Esophagus muscularis mucosa (tissue), 4 donors: Measurements from ENCODE around the gene EXOC8. TPM values are rescaled to one million over a fixed set of nuclear protein-coding genes. Genes with fewer than 3 reads are reported as not detected.
A peak's percentile ranks its signal among the peaks of the same experiment; 100 is the strongest.

Source experiments
- DNase-seq: peaks from one replicate; pipeline ENCODE4 v3.0.0-alpha.2; 2017; ENCODE audit errors: extremely low spot score
- H3K27ac ChIP-seq, 4 donors: fragments of 200-600 bp; sonication (generic); replicated peaks in 1 of 4; 1 replicate in 3 of 4; 2 replicates in 1 of 4; pipeline ENCODE4 v1.5.1; 2016 to 2019; ENCODE audit warnings: mild to moderate bottlenecking in 1 of 4
- H3K27me3 ChIP-seq, 4 donors: fragments of 200-600 bp; sonication (generic); one replicate each; pipeline versions ENCODE4 v1.5.1 to v1.6.0; 2016 to 2019
- H3K36me3 ChIP-seq, 4 donors: fragments of 200-600 bp; sonication (generic); one replicate each; pipeline ENCODE4 v1.5.1; 2016 to 2019
- H3K4me1 ChIP-seq, 4 donors: fragments of 200-600 bp; sonication (generic); one replicate each; pipeline ENCODE4 v1.5.1; 2016 to 2019
- H3K4me3 ChIP-seq, 4 donors: fragments of 200-600 bp; sonication (generic); 1 replicate in 2 of 4; 2 replicates in 2 of 4; pipeline ENCODE4 v1.5.1; 2016 to 2019; ENCODE audit warnings: mild to moderate bottlenecking in 4 of 4, moderate library complexity in 1 of 4
- H3K9me3 ChIP-seq, 4 donors: fragments of 200-600 bp; sonication (generic); 1 replicate in 3 of 4; 2 replicates in 1 of 4; pipeline ENCODE4 v1.5.1; 2016 to 2019
- EP300 ChIP-seq: sonication (generic); formaldehyde crosslinking; IDR thresholded peaks from one replicate; pipeline ENCODE4 v1.6.1; 2017; ENCODE audit warnings: antibody characterized with exemption
- POLR2A ChIP-seq: fragments of 450-650 bp; IDR thresholded peaks from one replicate; pipeline ENCODE4 v1.6.1; 2017; ENCODE audit warnings: antibody characterized with exemption, moderate library complexity, mild to moderate bottlenecking, low read depth
- POLR2AphosphoS5 ChIP-seq, 2 donors: sonication (generic); formaldehyde crosslinking; IDR thresholded peaks; one replicate each; pipeline ENCODE4 v1.6.1; 2017; ENCODE audit warnings: antibody characterized with exemption in 2 of 2
- WGBS: methylation state at CpG from one replicate; pipeline ENCODE4 v1.1.5; 2018; 5-methylcytosine and 5-hydroxymethylcytosine counted together
- intact Hi-C: fragments of 100-400 bp; cut with DNase I; formaldehyde crosslinking; loops from one replicate; pipeline ENCODE4 v1.15.1; 2023
- total RNA-seq, 4 donors: library from RNA; depleted of rRNA; stranded (reverse); fragments of >200 nt; gene quantifications; one replicate each; pipeline versions ENCODE4 v1.1.0 to v1.2.1, GENCODE V29; 2016
- TF ChIP-seq, protein P1 (sequence below), 3 experiments: fragments of 200-600 bp in 2 of 3; fragments of 450-650 bp in 1 of 3; sonication (generic) in 2 of 3; IDR thresholded peaks; one replicate each; pipeline ENCODE4 v1.5.1; 2017 to 2019; ENCODE audit warnings: antibody characterized with exemption in 3 of 3, mild to moderate bottlenecking in 2 of 3, moderate library complexity in 1 of 3

EXOC8 gene
- total RNA-seq, 4 donors from 2014 or later: 13.0 to 15.4 (median 14.3) TPM

DNA sequence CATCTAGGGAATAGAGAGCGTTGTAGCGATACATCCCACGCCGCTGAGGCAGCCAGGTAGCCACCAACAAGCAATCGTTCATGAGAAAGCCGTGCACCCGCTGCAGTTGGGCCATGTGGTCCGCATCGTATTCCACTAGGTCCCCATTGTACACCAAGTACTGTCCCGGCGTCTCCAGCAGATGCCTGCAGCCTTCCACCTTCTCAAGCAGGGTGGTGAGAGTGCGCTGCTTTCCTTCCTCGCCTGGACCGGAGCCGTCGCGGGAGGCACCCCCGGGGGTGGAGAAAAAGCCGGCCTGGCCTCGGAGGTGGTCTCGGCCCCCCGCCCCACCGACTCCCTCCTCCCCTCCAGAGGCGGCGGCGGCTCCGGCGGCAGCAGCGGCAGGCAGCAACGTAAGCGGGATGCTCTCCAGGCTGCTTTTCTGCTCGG, 595 bp downstream of the EXOC8 start:
- intact Hi-C loops: loop anchor here (5.0 kb wide), 1 partner anchor 95 kb away; the partner anchor contains the start of gene GNPAT
- no peaks in the 10 kb centered on the region for H3K27me3 ChIP-seq
- TF ChIP-seq POLR2AphosphoS5 (IDR thresholded peaks at IDR 0.05): no peak
- TF ChIP-seq, protein P1, sequence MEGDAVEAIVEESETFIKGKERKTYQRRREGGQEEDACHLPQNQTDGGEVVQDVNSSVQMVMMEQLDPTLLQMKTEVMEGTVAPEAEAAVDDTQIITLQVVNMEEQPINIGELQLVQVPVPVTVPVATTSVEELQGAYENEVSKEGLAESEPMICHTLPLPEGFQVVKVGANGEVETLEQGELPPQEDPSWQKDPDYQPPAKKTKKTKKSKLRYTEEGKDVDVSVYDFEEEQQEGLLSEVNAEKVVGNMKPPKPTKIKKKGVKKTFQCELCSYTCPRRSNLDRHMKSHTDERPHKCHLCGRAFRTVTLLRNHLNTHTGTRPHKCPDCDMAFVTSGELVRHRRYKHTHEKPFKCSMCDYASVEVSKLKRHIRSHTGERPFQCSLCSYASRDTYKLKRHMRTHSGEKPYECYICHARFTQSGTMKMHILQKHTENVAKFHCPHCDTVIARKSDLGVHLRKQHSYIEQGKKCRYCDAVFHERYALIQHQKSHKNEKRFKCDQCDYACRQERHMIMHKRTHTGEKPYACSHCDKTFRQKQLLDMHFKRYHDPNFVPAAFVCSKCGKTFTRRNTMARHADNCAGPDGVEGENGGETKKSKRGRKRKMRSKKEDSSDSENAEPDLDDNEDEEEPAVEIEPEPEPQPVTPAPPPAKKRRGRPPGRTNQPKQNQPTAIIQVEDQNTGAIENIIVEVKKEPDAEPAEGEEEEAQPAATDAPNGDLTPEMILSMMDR (IDR thresholded peaks at IDR 0.05): no peak
- no peak for TF ChIP-seq POLR2A
- TF ChIP-seq EP300: no peak
- H3K36me3 ChIP-seq: peaks cover 0 to 15% (median 4%) of the 10 kb centered on the region in 4 donors
- H3K4me1 ChIP-seq: peaks cover 50 to 69% (median 63%) of the 10 kb centered on the region in 4 donors
- no peak for DNase-seq
- peak overlapping the region; percentile 90 to 97 (median 95) for H3K27ac ChIP-seq
- WGBS: 3% methylated on average over 6 of the region's 32 CpGs
- peak overlapping the region; percentile 58 to 94 (median 80) for H3K4me3 ChIP-seq
- H3K9me3 ChIP-seq: no peaks in the 10 kb centered on the region

DNA sequence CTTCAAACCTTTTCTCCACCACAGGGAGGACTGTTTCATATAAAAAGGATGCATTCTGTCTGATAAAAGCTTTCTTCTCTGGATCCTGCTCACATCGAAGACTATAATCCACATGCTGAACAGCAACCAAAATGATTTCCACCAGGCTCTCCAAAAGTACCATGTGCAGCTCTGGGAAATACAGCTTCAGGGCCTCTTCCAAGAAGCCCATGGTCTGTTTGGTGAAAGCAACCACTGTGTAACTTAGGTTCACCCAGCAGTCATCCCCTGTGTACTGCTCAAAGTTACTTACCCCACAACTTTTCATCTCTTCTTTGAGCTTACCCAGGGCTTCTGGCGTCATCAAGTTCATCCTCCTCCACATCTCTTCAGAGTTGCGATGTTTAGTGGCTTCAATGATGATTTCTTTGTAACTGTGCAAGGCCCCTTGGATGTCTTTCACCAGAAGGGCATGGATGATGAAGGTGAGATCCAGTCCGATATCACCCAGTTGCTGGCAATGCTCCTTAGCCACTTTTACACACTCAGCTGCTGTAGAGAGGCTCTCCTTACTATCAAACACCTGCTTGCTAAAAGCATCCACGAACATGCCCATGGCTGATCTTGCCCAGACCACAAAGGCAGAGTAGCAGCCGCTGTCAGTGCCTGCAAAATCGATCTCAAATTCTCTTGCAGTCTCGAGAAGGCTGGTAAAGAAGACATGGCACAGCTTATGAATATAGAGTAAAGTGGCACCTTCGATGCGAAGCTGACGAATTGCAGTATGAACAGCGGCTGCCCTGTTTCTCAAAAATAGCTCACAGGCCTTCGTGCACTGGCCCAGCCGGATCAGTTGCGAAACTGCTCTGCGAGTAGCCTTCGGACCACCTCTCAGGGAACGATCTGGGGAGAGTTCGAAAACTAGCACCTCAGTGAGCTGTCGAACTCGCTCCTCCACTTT, 1.7 kb downstream of the EXOC8 start:
- TF ChIP-seq POLR2A (no peak), EP300 (no peak), POLR2AphosphoS5 (IDR thresholded peaks at IDR 0.05) (no peak)
- TF ChIP-seq, protein P1 (IDR thresholded peaks at IDR 0.05): no peak
- 73% methylated on average over 21 of the region's 21 CpGs for WGBS
- peaks cover 0 to 11% (median 5%) of the 10 kb centered on the region in 4 donors for H3K36me3 ChIP-seq
- H3K4me1 ChIP-seq: peaks cover 50 to 69% (median 63%) of the 10 kb centered on the region in 4 donors
- no peak for DNase-seq
- peak overlapping the region; percentile 58 to 94 (median 80) for H3K4me3 ChIP-seq
- intact Hi-C loops: loop anchor here (5.0 kb wide), 1 partner anchor 94 kb away; the partner anchor contains the start of gene GNPAT
- H3K27ac ChIP-seq: peak overlapping the region in 2 of 4 donors; percentile 96 to 97
- no peaks in the 10 kb centered on the region for H3K27me3 ChIP-seq
- H3K9me3 ChIP-seq: no peaks in the 10 kb centered on the region

DNA sequence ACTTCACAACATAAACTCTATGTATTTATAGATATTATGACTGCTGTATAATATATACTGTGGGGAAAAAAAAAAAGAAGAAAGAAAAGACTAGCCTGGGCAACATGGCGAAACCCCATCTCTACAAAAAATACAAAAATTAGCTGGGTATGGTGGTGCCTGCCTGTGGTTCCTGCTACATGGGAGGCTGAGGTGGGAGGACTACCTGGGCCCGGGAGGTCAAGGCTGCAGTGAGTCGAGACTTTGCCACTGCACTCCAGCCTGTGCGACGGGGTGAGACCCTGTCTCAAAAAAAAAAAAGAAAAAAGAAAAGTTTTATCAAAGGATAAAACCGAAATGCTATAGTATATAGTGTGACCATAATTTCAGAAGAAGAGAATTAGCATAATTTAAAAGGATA, 2.7 kb downstream of the EXOC8 start:
- H3K27me3 ChIP-seq: no peaks in the 10 kb centered on the region
- H3K4me1 ChIP-seq: peaks cover 50 to 64% (median 58%) of the 10 kb centered on the region in 4 donors
- H3K9me3 ChIP-seq: no peaks in the 10 kb centered on the region
- 88% methylated on average over 6 of the region's 6 CpGs for WGBS
- H3K27ac ChIP-seq: no peak overlapping the region
- no peak for DNase-seq
- intact Hi-C loops: loop anchor here (5.0 kb wide), 1 partner anchor 93 kb away; the partner anchor contains the start of gene GNPAT
- H3K4me3 ChIP-seq: peak overlapping the region; percentile 58 to 94 (median 80)
- TF ChIP-seq POLR2A (no peak), EP300 (no peak), POLR2AphosphoS5 (IDR thresholded peaks at IDR 0.05) (no peak)
- peaks cover 0 to 10% (median 2%) of the 10 kb centered on the region in 4 donors for H3K36me3 ChIP-seq

DNA sequence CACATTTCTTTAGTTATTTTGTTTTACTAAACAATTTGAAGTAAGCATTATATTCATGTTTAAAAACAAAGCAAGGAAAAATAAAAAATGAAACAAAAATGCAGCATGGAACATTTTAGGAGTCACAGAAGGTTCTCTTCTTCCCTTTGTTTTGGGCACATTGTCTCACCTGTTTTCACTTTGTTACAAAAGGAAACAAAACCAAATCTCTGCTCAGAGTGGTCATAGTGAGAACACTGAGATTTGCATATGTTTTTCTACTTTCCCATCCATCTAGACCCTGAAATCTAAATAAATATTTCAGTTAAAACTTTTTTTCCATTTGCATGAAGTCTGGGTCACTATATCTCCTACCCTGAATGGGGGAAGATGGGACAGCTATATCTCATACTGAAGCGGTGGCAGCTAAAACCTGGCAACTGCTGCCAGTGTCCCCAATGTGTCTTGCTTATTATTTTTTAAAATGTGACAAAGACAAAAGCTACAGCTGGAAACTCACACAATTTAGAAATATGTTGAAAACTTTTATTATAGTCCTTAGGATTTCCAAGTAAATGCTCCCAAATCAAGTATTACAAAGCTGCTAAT, 3.5 kb downstream of the EXOC8 start:
- 85% methylated on average over 1 of the region's 1 CpG for WGBS
- Histone ChIP-seq H3K27me3 (no peaks in the 10 kb centered on the region), H3K36me3 (peaks cover 0 to 10% (median 2%) of the 10 kb centered on the region in 4 donors), H3K4me3 (peak overlapping the region; percentile 58 to 94 (median 80)), H3K9me3 (no peaks in the 10 kb centered on the region), H3K27ac (no peak overlapping the region), H3K4me1 (peaks cover 44 to 57% (median 50%) of the 10 kb centered on the region in 4 donors)
- intact Hi-C loops: no loop called here
- DNase-seq: no peak
- TF ChIP-seq POLR2AphosphoS5 (IDR thresholded peaks at IDR 0.05): no peak

DNA sequence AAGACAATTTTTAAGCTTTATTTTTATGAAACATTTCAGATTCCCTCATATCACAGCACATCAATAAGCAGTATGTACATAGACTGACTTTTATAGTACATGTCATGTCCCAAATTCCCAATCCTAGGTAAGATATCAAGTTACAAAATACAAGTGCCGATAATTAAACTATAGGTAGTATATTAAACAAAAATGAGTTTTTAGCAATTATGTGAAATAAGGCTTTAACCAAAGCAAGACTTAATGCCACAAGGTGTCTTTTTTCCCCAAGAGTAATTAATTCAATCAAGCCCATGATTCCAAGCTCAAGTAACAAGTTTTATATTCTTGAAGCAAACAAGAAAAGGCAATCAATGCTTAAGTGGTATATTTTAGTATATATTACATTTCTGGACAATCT, 4.9 kb downstream of the EXOC8 start:
- 94% methylated on average over 1 of the region's 1 CpG for WGBS
- intact Hi-C loops: no loop called here
- Histone ChIP-seq H3K27ac (no peak overlapping the region), H3K4me1 (peaks cover 41 to 49% (median 45%) of the 10 kb centered on the region in 4 donors), H3K36me3 (peaks cover 0 to 10% (median 2%) of the 10 kb centered on the region in 4 donors), H3K9me3 (no peaks in the 10 kb centered on the region), H3K27me3 (no peaks in the 10 kb centered on the region), H3K4me3 (no peak overlapping the region)
- no peak for TF ChIP-seq EP300
- TF ChIP-seq, protein P1 (IDR thresholded peaks at IDR 0.05): no peak
- TF ChIP-seq POLR2AphosphoS5 (IDR thresholded peaks at IDR 0.05): no peak
- TF ChIP-seq POLR2A: no peak
- DNase-seq: no peak
